ENCODE results near the gene CMTM8.
A peak's percentile ranks its signal among the peaks of the same experiment; 100 is the strongest.

DNA sequence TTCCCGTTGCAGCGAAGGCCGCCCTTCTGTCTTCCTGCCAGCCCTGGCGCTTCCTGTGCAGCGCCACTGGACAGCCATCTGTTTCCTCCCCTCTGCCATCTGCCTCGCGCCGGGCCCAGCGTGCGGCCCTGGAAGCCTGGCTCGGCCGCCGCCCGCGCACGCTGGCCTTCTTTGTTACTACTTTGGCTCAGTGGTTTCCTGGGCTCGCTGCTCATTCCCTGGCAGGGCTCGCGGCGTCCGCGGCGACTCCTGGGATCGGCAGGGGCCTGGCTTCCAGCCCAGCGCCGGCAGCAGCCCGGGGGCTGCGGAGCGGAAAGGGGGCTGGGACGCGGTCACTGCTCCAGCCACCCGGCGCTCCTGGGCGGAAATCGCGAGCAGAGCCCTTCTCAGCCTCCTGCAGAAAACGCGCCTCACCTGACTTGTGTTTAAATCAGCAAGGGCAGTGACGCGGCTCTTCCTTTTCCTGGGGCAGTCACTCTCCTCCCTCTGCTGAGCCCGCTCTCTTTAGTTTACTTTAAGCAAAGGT lies 163.1 kb downstream of the CMTM8 start:
- TF ChIP-seq POLR2A (IDR thresholded peaks at IDR 0.05; ENCODE audit: low read length), result peak; percentile 19
- no peak for TF ChIP-seq GATA1 (IDR thresholded peaks at IDR 0.05; ENCODE audit: low read depth, low read length)
